ENCODE measurements around the gene SRRM4.

GRCh38 chr12:118979763-118980406 is 1.5 kb upstream of the SRRM4 start:
- no peak for TF ChIP-seq POLR2AphosphoS5 (IDR thresholded peaks at IDR 0.05)
- peak in 9 of 11 experiments; percentile 32 to 67 (median 51) for TF ChIP-seq CTCF (IDR thresholded peaks at IDR 0.05 in 8 of 11, conservative IDR thresholded peaks at IDR 0.05 in 3 of 11)
- no peak for TF ChIP-seq POLR2A (IDR thresholded peaks at IDR 0.05)
